Activated CD4-positive, alpha-beta T cell treated with anti-CD3 and anti-CD28 coated beads, Interleukin-10, Interleukin-2, amounts not matched to agents 100 ng/mL and 50 ng/mL, durations not matched to agents 16 hours and 8 hours (primary cell): Measurements from ENCODE around the gene SH3GL2.
"Not testable (repeated sequence)": the region's sequence is repeated elsewhere in the genome, so short reads cannot be mapped to it uniquely, and the experiment has no call there.

ENCODE experiments used
- DNase-seq: peaks from one replicate; pipeline ENCODE4 v3.0.0-alpha.2; 2020

SH3GL2 gene

GRCh38 chr9:17760250-17760649, 181.4 kb downstream of the SH3GL2 start:
- DNase-seq, result no peak

- DNase-seq, result no peak
Measured at GRCh38 chr9:17761984-17762676, 183.3 kb downstream of the SH3GL2 start.

DNA sequence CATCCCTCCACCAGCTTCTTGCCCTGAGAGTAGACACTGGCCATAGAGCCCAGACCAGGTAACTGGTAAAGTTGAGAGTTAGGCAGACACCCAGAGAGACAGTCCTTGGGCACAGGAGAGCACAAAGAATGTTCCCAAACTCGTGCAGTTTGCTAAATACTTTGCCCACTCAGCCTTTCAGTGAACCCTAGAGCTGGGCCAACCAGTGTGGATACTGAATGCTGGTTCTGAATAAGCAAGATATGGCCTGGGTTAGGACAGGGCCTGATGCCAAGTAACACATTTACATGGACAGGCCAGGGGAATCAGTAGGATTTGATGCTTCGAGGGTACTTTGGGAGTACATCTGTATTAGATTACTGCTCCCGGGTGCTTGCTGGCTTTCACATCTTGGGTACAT, 185.4 kb downstream of the SH3GL2 start:
- no peak for DNase-seq

- DNase-seq, result not testable (repeated sequence)
Measured at GRCh38 chr9:17765131-17765530, 186.3 kb downstream of the SH3GL2 start.

- DNase-seq, result no peak
Measured at GRCh38 chr9:17772223-17772622, 193.4 kb downstream of the SH3GL2 start.

DNA sequence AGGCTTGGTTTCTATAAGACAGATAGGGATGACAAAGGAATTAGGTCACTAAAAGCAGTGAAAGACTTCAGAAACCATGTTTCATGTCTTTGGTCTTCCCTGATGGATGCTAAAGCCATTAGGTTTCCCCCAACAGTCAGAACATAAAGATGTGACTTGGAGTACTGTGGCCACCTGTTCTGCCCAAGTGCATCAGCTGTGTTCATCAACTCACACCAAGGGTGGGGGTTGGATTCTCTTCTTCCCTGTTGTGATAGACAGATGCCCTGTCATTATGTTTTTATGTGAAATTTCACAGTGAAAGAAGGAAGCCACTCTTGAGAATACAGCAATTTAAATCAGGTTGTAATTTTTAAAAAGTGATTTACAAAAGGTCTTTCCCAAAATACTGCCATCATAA, 196.8 kb downstream of the SH3GL2 start:
- no peak for DNase-seq

- DNase-seq, result no peak
Measured at GRCh38 chr9:17776735-17777134, 197.9 kb downstream of the SH3GL2 start.

DNA sequence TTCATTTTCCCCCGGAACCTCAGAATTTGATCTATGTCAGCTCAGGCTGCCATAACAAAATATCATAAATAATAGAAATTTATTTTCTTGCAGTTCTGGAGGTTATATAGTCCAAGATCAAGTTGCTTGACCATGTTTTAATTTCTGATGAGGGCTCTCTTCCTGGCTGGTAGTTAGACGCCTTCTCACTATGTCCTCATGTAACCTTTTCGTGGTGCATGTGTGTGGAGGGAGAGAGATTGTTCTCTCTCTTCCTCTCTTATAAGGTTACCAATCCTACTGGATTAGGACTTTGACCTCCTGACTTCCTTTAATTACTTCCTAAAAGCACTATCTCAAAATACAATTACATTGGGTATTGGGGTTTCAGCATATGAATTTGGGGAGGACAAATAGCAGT, 198.6 kb downstream of the SH3GL2 start:
- DNase-seq, result no peak

GRCh38 chr9:17782430-17783149, 203.7 kb downstream of the SH3GL2 start:
- DNase-seq, result no peak

- DNase-seq, result no peak
Measured at GRCh38 chr9:17783227-17783626, 204.4 kb downstream of the SH3GL2 start.

DNA sequence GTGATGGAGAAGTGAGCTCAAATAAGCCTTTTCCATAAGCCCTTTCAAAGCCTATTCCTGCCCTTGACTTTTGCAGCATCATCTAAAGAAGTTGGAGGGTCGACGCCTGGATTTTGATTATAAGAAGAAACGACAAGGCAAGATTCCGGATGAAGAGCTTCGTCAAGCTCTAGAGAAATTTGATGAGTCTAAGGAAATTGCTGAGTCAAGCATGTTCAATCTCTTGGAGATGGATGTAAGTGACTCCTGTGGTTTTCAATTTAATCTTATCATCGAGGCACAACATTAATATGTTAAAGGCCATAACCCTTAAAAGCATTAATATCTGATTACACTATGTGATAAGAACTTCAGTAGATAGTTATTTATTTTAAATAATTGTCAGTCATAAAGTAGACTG, 210.4 kb downstream of the SH3GL2 start:
- no peak for DNase-seq

GRCh38 chr9:17793713-17794622, 215.1 kb downstream of the SH3GL2 start:
- no peak for DNase-seq

GRCh38 chr9:17795744-17796143, 216.9 kb downstream of the SH3GL2 start:
- no peak for DNase-seq

DNA sequence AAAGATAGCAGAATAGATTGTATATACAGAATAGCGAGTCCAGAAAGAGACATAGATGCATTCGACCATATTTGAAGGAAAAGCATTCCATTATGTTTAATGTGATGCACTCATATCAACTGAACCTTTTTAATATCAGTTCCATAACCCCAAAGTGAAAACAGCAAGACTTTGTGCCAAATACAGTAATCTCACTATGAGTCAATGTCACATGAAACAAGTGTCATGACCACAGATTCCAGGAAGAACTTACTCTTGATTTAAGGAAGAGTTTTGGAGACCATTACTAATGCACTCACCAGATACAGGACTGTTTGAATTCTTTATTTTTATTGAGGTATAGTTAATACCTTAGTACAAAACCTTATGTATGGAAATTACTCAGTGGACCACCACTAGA, 220.5 kb downstream of the SH3GL2 start:
- no peak for DNase-seq

GRCh38 chr9:17800418-17800817, 221.6 kb downstream of the SH3GL2 start:
- DNase-seq, result no peak

DNA sequence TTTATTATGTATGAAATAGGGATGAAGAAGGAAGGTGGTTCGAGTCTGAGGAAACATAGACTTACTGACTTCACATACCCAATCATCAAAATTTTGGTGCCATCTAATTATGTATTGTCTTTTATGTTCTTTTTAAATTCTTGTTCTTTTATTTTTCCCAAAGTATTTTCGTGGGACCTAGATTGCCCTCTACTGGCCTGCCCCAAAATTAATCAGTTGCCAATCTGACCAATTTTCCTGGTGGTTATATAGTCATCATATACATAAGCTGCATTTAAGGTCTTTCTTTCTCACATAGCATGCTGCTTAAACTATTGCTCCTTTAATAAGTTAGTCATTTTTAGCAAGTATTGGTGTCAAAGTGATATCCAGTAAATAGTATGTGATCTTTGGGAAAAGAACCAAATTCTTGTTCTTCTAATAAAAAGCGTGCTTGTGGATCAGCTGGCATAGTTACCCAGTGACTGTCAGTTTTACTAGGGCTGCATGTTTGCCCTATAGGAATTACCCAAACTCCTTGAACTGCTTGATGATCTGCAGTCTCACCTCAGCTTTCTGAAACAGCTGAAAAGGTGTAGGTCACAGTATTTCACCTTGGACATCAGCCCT, 223.5 kb downstream of the SH3GL2 start:
- DNase-seq, result no peak

DNA sequence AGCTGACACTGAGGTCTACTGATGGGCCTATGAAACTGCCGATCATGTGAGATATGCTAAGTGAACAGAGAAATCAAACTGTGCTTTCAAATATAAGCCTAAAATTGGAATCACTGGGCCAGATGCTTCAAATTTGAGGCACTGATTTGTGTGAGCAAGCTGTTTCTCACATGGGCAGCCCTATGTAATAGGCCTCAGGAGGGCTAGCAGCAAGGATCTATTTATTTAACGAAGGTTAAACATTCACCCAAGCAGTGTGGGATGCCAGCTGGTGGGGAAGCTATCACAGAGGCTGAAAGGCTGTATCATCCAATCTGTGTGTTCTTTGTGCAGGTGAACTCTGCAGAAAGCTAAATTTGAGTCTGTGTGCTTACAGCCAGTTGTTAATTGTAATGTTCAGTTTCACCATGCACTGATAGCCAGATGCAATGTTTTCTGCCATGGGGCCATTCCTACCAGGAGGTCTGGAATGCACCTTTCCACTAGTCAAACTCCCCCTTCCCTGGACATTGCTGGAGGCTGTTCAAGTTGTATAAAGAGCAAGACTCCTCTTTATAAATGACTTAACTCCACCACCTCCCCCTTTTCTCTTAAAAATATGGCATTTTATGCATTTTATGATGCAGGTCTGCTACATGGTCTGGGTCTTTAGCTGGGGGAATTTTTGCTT, 228.9 kb downstream of the SH3GL2 start:
- no peak for DNase-seq

DNA sequence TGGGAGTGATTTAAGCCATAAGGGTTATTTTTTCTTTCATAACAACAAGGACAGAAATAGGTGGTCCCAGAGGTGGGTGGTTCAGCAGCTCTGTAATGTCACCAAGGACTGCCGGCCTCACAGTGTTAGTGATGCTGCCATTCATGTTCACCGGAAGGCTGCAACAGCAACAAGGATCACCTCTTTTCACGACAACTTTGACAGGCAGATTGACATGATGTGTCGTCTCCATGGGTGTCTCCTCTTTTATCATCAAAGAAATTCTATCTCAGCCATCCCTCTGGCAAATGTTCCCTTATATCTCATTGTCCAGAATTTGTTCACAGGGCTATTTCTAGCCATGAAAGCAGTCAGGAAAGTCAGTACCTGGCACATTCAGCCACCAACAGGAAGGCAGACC, 231.5 kb downstream of the SH3GL2 start:
- no peak for DNase-seq

GRCh38 chr9:17810728-17811571, 232.1 kb downstream of the SH3GL2 start:
- peak; percentile 52 for DNase-seq

DNA sequence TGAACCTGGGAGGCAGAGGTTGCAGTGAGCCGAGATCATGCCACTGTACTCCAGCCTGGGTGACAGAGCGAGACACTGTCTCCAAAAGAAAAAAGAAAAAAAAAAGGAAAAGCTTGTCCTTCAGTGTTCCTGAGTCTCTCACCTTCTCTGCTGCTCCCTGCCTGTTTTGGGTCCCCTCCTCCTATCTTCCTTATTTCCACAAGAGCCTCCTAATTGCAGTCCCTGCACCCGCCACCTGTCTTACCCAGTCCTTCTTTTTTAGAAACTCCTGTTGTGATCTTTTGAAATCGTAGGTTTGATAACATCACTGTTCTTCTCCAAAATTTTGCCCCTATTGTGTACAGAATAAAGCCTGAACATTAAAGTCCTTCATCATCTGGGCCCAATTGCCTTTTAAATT, 234.9 kb downstream of the SH3GL2 start:
- no peak for DNase-seq

DNA sequence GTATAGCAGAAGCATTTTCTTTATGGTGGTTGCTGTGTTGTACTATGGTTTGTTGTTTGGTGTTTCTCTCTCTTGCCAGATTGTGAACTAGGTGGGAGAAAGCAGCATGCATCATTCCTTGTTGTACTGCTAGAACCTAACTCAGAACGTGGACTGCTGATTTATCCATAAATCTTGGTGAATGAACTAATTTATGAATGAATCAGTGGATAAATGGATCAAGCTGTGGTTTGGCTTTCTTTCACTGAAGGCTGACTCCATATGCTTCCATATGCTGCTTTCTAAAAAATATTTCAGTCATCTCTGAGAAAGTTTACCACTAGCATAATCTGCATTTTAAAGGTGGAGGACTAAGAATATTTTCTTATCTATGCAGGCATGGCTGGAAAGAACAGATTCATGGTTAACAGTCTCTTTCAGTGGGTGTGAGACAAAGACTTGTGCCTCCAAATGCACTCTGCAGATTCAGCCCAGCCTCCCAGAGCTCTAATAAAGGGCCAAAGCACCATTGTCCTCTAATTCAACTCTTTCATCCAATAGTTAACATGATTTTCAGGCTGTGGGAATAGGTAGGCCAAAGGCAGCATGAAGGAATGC, 237.7 kb downstream of the SH3GL2 start:
- DNase-seq, result no peak
